Measurements from ENCODE around the gene C11orf24.

DNA sequence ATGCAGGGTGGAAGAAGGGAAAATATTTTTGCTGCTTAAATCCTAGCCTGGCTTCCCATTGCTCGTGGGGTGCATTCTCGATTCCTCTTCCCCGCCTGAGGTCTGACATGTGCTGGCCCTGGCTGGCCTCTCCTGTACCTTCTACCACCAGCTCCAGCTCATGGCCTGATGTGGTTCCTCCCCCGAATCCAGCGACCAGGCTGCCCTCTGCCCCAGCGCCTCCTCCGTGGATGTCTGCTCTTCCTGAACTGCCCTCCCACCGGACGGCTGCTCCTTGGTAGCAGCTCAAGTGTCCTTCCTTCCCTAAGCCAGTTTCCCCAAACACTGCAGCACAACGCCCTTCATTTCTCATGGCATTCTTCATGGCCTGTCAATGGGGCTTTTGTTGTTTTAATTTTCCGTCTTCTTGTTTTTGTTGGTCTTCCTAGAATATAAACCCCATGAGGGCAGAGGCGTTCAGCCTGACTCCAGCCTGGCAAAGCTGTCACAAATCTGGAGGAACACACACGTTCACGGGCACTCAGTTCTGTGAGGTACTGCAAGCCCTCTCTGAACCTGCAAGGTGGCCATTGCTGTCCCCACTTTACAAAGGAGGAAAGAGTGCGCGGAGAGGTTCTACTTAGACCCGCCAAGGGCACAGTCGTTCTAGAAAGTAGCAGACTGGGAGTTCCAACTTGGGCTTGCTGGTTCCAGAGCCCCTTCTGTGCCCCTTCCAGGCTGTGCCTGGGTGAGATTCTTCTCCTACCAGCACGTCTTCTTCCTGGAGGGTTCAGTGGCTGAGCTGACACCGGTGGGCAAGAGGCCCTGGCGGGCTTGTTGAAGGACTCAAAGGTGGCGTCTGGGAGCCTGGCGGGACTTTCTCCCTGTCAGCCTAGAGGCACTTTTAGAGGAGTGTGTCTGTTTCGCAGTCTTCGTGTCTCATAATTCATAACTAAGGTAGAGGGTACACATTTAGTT is 39.7 kb upstream of the C11orf24 start:
- no peak for TF ChIP-seq POLR2A (IDR thresholded peaks at IDR 0.05; ENCODE audit: borderline replicate concordance, extremely low read depth, insufficient read depth, insufficient read length)
- no peak for TF ChIP-seq YY1 (IDR thresholded peaks at IDR 0.05; ENCODE audit: extremely low read depth, insufficient replicate concordance, low read depth, low read length)
- TF ChIP-seq, protein P1, sequence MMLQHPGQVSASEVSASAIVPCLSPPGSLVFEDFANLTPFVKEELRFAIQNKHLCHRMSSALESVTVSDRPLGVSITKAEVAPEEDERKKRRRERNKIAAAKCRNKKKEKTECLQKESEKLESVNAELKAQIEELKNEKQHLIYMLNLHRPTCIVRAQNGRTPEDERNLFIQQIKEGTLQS (IDR thresholded peaks at IDR 0.05), result no peak
- TF ChIP-seq SRF (IDR thresholded peaks at IDR 0.05; ENCODE audit: low read depth), result no peak
- no peak for TF ChIP-seq RAD21 (IDR thresholded peaks at IDR 0.05; ENCODE audit: low read depth)
- TF ChIP-seq, protein P2, sequence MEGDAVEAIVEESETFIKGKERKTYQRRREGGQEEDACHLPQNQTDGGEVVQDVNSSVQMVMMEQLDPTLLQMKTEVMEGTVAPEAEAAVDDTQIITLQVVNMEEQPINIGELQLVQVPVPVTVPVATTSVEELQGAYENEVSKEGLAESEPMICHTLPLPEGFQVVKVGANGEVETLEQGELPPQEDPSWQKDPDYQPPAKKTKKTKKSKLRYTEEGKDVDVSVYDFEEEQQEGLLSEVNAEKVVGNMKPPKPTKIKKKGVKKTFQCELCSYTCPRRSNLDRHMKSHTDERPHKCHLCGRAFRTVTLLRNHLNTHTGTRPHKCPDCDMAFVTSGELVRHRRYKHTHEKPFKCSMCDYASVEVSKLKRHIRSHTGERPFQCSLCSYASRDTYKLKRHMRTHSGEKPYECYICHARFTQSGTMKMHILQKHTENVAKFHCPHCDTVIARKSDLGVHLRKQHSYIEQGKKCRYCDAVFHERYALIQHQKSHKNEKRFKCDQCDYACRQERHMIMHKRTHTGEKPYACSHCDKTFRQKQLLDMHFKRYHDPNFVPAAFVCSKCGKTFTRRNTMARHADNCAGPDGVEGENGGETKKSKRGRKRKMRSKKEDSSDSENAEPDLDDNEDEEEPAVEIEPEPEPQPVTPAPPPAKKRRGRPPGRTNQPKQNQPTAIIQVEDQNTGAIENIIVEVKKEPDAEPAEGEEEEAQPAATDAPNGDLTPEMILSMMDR (IDR thresholded peaks at IDR 0.05 in 2 of 3, conservative IDR thresholded peaks at IDR 0.05 in 1 of 3; ENCODE audit: borderline replicate concordance in 1 of 3, insufficient read depth in 1 of 3, low read depth in 2 of 3, low read length in 2 of 3), result no peak
